ENCODE results near the gene AKAP6. TPM values are rescaled to one million over a fixed set of nuclear protein-coding genes. Genes with fewer than 3 reads are reported as not detected.
A peak's percentile ranks its signal among the peaks of the same experiment; 100 is the strongest.
"Not testable (repeated sequence)": the region's sequence is repeated elsewhere in the genome, so short reads cannot be mapped to it uniquely, and the experiment has no call there.

Gene AKAP6
- total RNA-seq, 8 experiments from 2014 or later, result 0.76 to 92.9 (median 54.0) TPM

DNA sequence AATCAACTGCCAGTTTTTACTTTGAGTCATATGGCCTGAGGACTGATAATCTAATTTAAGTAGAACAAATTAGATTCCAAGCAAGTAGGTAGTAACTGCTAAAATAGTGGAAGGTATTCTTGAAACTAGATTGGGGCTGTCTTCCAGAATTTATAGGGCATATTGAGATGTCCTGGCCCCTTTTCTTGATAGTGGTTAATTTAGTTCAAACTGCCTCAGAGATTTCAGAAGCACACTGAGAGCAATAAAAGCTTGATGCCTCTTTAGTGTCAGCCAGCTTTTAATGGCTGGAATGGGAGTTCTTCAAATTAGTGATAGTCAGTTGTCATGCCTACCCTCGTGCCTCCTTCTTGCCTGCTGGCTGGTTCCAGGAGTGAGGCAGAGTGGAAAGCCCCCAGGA lies 120.5 kb downstream of the AKAP6 start:
- peak in 1 of 8 experiments; percentile 43 for ATAC-seq (replicated peaks in 6 of 8)
- H3K4me1 ChIP-seq (replicated peaks in 1 of 2), result no peaks in the 10 kb centered on the region
- no peak overlapping the region for H3K4me3 ChIP-seq
- in situ Hi-C loops (cut with MboI; ENCODE audit: low pct_unique_long_range_greater_than_20kb in 2 of 9, low sequenced_read_pairs in 9 of 9, unreplicated experiment in 9 of 9), result loop anchor here in 1 of 9 experiments (25.0 kb wide), 2 partner anchors 387 to 512 kb away; no protein-coding TSS in a partner anchor
- 13 to 80% (median 50%) methylated on average over 1 of the region's 1 CpG; no CpG with 5 or more reads in 2 of the 10 experiments for WGBS, 10 experiments
- no peak overlapping the region for H3K27ac ChIP-seq

GRCh38 chr14:32450919-32451675 lies 122.0 kb downstream of the AKAP6 start:
- Histone ChIP-seq H3K27ac (no peak overlapping the region), H3K4me1 (replicated peaks in 1 of 2) (no peaks in the 10 kb centered on the region), H3K4me3 (no peak overlapping the region)
- ATAC-seq (replicated peaks in 6 of 8), result no peak
- 33 to 100% (median 62%) methylated on average over 1 to 2 of the region's 2 CpGs; no CpG with 5 or more reads in 1 of the 10 experiments for WGBS, 10 experiments
- in situ Hi-C loops (cut with MboI; ENCODE audit: low pct_unique_long_range_greater_than_20kb in 2 of 9, low sequenced_read_pairs in 9 of 9, unreplicated experiment in 9 of 9), result loop anchor here in 1 of 9 experiments (25.0 kb wide), 2 partner anchors 389 to 514 kb away; no protein-coding TSS in a partner anchor

DNA sequence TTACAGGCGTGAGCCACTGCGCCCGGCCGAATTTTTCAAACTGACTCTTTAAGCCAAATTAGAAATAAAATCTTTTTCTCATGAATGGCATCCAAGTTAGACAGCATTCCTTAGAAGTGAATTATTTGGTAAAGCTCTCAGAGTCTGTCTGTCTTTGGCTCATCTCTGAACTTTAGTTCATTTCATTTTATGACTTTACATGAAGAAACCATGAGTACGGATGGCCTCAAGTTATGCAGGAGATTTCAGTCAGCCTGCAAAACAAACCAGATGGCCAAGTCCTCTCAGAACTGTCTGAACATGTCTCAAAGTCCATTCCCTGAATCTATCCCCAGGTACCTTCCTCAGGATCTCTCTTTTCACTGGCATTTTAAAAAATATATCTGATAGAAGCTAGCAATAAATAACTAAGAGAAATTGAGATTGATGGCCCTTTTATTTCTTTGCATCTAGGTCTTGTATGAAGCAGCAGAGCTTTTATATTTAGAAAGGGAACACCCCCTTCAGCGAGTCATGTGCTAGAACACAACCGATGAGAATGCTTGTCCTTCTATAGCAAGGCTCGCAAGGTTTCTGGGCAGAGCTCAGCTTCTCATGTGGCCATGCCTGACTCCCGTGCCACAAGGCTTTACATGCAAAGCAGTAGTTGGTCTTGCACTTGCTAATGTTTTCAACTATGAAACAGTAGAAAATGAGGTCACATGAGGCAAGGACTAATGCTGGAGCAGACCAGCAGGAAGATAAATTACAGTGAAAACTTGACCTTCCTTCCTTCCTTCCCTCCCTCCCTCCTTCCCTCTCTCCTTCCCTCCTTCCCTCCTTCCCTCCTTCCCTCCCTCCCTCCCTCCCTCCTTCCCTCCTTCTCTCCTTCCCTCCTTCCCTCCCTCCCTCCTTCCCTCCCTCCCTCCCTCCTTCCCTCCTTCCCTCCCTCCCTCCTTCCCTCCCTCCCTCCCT lies 125.0 kb downstream of the AKAP6 start:
- Histone ChIP-seq H3K27ac (no peak overlapping the region), H3K4me1 (replicated peaks in 1 of 2) (no peaks in the 10 kb centered on the region), H3K4me3 (no peak overlapping the region)
- WGBS, 10 experiments, result 14 to 85% (median 73%) methylated on average over 2 to 6 of the region's 9 CpGs; no CpG with 5 or more reads in 1 of the 10 experiments
- ATAC-seq (replicated peaks in 6 of 8), result peak in 3 of 8 experiments; percentile 71 to 85 (median 82)
- in situ Hi-C loops (cut with MboI; ENCODE audit: low pct_unique_long_range_greater_than_20kb in 2 of 9, low sequenced_read_pairs in 9 of 9, unreplicated experiment in 9 of 9), result loop anchor here in 1 of 9 experiments (25.0 kb wide), 2 partner anchors 392 to 517 kb away; no protein-coding TSS in a partner anchor

DNA sequence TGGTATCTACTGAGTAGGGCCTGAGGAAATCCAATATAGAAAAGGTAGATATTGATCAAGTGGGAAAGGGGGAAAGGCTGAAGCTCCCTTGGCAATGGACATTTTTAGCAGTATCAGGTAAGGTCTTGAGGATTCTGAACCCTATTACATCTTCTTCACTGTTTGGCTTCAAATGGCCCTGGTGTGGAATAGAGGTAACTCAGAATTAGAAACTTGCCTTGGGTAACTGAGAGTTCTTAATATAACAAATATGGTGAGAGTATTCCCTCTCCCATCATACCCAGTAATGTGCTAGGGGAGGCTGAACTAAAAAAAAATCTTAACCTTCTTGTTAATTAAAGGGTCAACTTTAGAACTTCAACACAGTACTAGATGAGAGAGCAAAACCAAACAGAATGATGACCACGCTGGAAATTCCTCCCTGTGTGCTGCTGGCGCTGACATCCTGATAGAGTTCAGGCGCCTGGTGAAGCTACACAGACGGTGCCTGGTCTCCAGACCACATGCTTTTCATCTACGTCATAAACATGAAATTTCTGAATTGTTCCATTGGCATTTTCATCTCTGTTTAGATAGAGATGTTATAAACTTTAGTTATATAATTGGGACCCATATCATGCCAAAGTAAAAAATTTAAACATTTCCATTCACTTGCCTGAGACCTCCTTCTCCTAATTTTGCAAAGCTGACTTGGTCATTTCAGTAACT lies 128.3 kb downstream of the AKAP6 start:
- 0 to 100% (median 68%) methylated on average over 1 to 5 of the region's 5 CpGs for WGBS, 10 experiments
- in situ Hi-C loops (cut with MboI; ENCODE audit: low pct_unique_long_range_greater_than_20kb in 2 of 9, low sequenced_read_pairs in 9 of 9, unreplicated experiment in 9 of 9), result loop anchor here in 1 of 9 experiments (25.0 kb wide), 2 partner anchors 395 to 520 kb away; no protein-coding TSS in a partner anchor
- Histone ChIP-seq H3K27ac (no peak overlapping the region), H3K4me3 (no peak overlapping the region), H3K4me1 (replicated peaks in 1 of 2) (no peaks in the 10 kb centered on the region)
- peak in 1 of 8 experiments; percentile 72 for ATAC-seq (replicated peaks in 6 of 8)

- WGBS, 10 experiments, result 63 to 93% (median 83%) methylated on average over 1 to 3 of the region's 3 CpGs
- no peak overlapping the region for H3K4me3 ChIP-seq
- H3K27ac ChIP-seq, result no peak overlapping the region
- ATAC-seq (replicated peaks in 6 of 8), result no peak
- no peaks in the 10 kb centered on the region for H3K4me1 ChIP-seq (replicated peaks in 1 of 2)
- in situ Hi-C loops (cut with MboI; ENCODE audit: low pct_unique_long_range_greater_than_20kb in 2 of 9, low sequenced_read_pairs in 9 of 9, unreplicated experiment in 9 of 9), result loop anchor here in 1 of 9 experiments (25.0 kb wide), 2 partner anchors 396 to 521 kb away; no protein-coding TSS in a partner anchor
These were observed 129.6 kb downstream of the AKAP6 start for GRCh38 chr14:32458720-32459119.

DNA sequence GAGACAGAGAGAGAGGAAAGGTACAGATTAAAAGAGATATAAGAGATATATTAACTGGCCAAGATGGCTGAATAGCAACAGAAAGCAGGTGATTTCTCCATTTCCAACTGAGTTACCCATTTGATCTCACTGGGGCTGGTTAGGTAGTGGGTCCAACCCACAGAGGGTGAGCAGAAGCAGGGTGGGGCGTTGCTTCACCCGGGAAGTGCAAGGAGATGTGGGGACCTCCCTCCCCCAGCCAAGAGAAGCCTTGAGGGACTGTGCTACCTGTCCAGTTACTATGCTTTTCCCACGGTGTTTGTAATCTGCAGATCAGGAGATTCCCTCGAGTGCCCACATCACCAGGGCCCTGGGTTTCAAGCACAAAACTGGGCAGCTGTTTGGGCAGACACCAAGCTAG lies 131.2 kb downstream of the AKAP6 start:
- no peak overlapping the region for H3K4me3 ChIP-seq
- no peaks in the 10 kb centered on the region for H3K4me1 ChIP-seq (replicated peaks in 1 of 2)
- no peak overlapping the region for H3K27ac ChIP-seq
- in situ Hi-C loops (cut with MboI; ENCODE audit: low pct_unique_long_range_greater_than_20kb in 2 of 9, low sequenced_read_pairs in 9 of 9, unreplicated experiment in 9 of 9), result loop anchor here in 1 of 9 experiments (10.0 to 25.0 kb wide), 3 partner anchors 205 to 523 kb away; no protein-coding TSS in a partner anchor
- 48 to 95% (median 78%) methylated on average over 2 to 4 of the region's 4 CpGs; no CpG with 5 or more reads in 7 of the 10 experiments for WGBS, 10 experiments
- no peak for ATAC-seq (replicated peaks in 6 of 8)

DNA sequence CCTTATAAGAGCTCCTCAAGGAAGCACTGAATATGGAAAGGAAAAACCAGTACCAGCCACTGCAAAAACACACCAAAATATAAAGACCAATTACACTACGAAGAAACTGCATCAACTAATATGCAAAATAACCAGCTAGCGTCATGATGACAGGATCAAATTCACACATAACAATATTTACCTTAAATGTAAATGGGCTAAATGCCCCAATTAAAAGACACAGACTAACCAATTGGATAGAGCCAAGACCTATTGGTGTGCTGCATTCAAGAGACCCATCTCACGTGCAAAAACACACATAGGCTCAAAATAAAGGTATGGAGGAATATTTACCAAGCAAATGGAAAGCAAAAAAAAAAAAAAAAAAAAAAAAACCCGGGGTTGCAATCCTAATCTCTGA lies 133.5 kb downstream of the AKAP6 start:
- WGBS, 10 experiments, result 41 to 100% (median 75%) methylated on average over 1 to 4 of the region's 4 CpGs; no CpG with 5 or more reads in 2 of the 10 experiments
- not testable (repeated sequence) for H3K4me1 ChIP-seq (replicated peaks in 1 of 2); H3K4me3 ChIP-seq; H3K27ac ChIP-seq; ATAC-seq (replicated peaks in 6 of 8)
- in situ Hi-C loops (cut with MboI; ENCODE audit: low pct_unique_long_range_greater_than_20kb in 2 of 9, low sequenced_read_pairs in 9 of 9, unreplicated experiment in 9 of 9), result loop anchor here in 1 of 9 experiments (10.0 to 25.0 kb wide), 3 partner anchors 208 to 525 kb away; no protein-coding TSS in a partner anchor

DNA sequence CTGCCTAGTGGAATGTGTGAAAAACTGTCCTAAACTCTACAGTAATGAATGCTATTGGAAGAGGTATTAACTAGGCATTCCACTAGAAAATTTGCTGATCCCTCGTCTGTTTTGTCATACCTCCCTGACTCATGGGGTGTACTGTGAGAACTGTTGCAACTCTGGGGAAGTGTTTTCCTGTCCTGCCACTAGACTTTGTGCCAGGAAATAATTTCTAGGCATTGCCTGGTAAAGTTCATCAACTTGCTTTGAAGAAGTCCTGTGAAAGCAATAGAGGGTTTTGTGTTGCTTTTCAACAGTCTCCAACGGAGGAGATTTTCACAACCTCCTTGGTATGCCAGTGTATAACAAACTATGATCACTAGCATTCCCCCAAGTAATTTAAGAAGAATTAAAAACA lies 139.9 kb downstream of the AKAP6 start:
- no peak overlapping the region for H3K27ac ChIP-seq
- peak in 2 of 8 experiments; percentile 64 to 86 for ATAC-seq (replicated peaks in 6 of 8)
- in situ Hi-C loops (cut with MboI; ENCODE audit: low pct_unique_long_range_greater_than_20kb in 2 of 9, low sequenced_read_pairs in 9 of 9, unreplicated experiment in 9 of 9), result loop anchor here in 1 of 9 experiments (10.0 to 25.0 kb wide), 3 partner anchors 214 to 532 kb away; no protein-coding TSS in a partner anchor
- H3K4me1 ChIP-seq (replicated peaks in 1 of 2), result peaks cover 12 to 16% of the 10 kb centered on the region in 2 donors
- 0 to 100% (median 57%) methylated on average over 1 to 2 of the region's 2 CpGs; no CpG with 5 or more reads in 1 of the 10 experiments for WGBS, 10 experiments
- H3K4me3 ChIP-seq, result no peak overlapping the region

GRCh38 chr14:32469388-32470160 lies 140.5 kb downstream of the AKAP6 start:
- Histone ChIP-seq H3K4me3 (no peak overlapping the region), H3K4me1 (replicated peaks in 1 of 2) (peaks cover 12 to 16% of the 10 kb centered on the region in 2 donors), H3K27ac (no peak overlapping the region)
- 13 to 50% (median 31%) methylated on average over 4 to 5 of the region's 5 CpGs for WGBS, 10 experiments
- in situ Hi-C loops (cut with MboI; ENCODE audit: low pct_unique_long_range_greater_than_20kb in 2 of 9, low sequenced_read_pairs in 9 of 9, unreplicated experiment in 9 of 9), result loop anchor here in 1 of 9 experiments (10.0 to 25.0 kb wide), 3 partner anchors 215 to 532 kb away; no protein-coding TSS in a partner anchor
- peak in 3 of 8 experiments; percentile 41 to 65 (median 55) for ATAC-seq (replicated peaks in 6 of 8)

DNA sequence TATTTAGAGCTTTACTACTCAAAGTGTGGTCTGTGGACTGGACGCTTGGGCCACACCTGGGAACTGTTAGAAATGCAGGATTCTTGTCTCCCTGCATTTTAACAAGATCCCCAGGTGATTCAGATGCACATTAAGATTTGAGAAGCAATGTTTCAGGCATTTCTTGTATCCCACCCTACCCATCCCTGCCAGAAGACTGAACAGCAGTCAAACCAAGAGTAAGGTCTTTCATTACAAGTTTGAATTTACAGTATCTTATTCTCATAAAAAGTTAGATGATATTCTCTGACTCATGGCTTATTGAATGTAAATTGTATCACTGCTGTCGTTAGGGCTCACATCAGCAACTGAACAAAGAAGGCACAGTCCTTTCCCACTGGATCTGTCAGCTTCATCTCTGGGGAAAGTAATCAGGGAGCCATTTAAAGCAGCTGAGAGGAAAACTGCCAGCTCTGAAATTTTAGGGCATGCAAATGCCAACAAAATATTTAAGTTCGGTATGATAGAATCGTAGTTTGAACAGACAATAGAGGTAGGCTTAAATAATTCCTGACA lies 141.1 kb downstream of the AKAP6 start:
- in situ Hi-C loops (cut with MboI; ENCODE audit: low pct_unique_long_range_greater_than_20kb in 2 of 9, low sequenced_read_pairs in 9 of 9, unreplicated experiment in 9 of 9), result loop anchor here in 1 of 9 experiments (25.0 kb wide), 2 partner anchors 408 to 533 kb away; no protein-coding TSS in a partner anchor
- 20 to 83% (median 59%) methylated on average over 2 to 4 of the region's 4 CpGs; no CpG with 5 or more reads in 1 of the 10 experiments for WGBS, 10 experiments
- Histone ChIP-seq H3K27ac (no peak overlapping the region), H3K4me3 (no peak overlapping the region), H3K4me1 (replicated peaks in 1 of 2) (peaks cover 12 to 16% of the 10 kb centered on the region in 2 donors)
- no peak for ATAC-seq (replicated peaks in 6 of 8)

DNA sequence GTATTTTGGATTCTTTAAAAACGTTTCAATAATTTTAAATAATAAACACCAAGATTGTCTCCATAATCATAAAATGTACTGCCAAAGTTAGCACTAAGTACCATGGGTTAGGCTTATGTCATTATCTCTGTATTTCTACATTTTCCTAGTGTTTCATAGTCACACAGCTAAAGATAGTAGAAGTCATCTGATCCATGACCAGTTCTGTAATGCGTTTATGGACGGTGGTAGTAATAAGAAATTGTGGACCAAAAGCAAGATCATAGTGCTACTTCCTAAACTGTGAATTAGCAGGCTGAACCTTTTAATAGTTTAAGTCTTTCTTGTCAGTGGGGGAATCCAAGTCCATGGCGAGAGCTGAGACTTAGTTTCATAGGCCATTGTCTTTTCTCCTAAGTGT lies 142.1 kb downstream of the AKAP6 start:
- Histone ChIP-seq H3K4me3 (no peak overlapping the region), H3K4me1 (replicated peaks in 1 of 2) (peaks cover 12 to 16% of the 10 kb centered on the region in 2 donors), H3K27ac (no peak overlapping the region)
- in situ Hi-C loops (cut with MboI; ENCODE audit: low pct_unique_long_range_greater_than_20kb in 2 of 9, low sequenced_read_pairs in 9 of 9, unreplicated experiment in 9 of 9), result loop anchor here in 1 of 9 experiments (25.0 kb wide), 2 partner anchors 409 to 534 kb away; no protein-coding TSS in a partner anchor
- 29 to 93% (median 76%) methylated on average over 2 to 4 of the region's 4 CpGs; no CpG with 5 or more reads in 2 of the 10 experiments for WGBS, 10 experiments
- no peak for ATAC-seq (replicated peaks in 6 of 8)
